Measurements from ENCODE around the gene PIK3C2B. TPM values are rescaled to one million over a fixed set of nuclear protein-coding genes. Genes with fewer than 3 reads are reported as not detected.

Gene PIK3C2B
- total and polyA plus RNA-seq, 5 donors from 2014 or later: 0.90 to 39.5 (median 1.9) TPM

DNA sequence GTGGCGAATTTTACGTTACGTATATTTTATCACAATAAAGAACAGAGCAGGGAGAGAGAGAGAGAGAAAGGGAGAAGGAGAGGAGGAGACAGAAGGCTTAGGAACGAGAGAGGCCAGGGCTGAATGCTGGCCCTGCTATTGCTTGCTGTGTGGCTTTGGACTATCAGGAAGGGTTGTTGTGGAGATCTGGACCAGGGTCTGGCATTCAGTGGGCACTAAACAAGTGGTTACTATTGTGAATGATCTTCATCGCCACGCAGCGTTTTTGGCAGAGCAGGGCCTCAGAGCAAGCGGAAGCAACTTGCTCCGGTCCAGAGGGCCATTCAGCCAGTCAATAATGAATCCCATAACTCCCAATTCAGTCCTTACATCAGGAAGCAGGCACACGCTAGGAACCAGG lies 26.4 kb downstream of the PIK3C2B start:
- peak overlapping the region in 1 of 3 donors; percentile 38 for H3K27ac Mint-ChIP-seq

GRCh38 chr1:204466416-204467405 lies 27.9 kb downstream of the PIK3C2B start:
- H3K36me3 ChIP-seq (ENCODE audit: control insufficient read depth, insufficient read depth, low read length): peaks cover 7% of the 10 kb centered on the region
- DNase-seq (no peak), ATAC-seq (ENCODE audit: low read depth in 2 of 2) (no peak)
- Mint-ChIP-seq H3K4me3 (no peak overlapping the region), H3K27me3 (no peaks in the 10 kb centered on the region), H3K4me1 (peaks cover 9 to 28% (median 16%) of the 10 kb centered on the region in 4 donors), H3K36me3 (peaks cover 37% of the 10 kb centered on the region), H3K27ac (peak overlapping the region in 1 of 3 donors; percentile 83), H3K9me3 (peaks cover 0 to 2% (median 0%) of the 10 kb centered on the region in 7 donors)
- no peaks in the 10 kb centered on the region for H3K9me3 ChIP-seq (ENCODE audit: control insufficient read depth in 2 of 2, low read length in 2 of 2)
- peaks cover 25% of the 10 kb centered on the region for H3K4me1 ChIP-seq (ENCODE audit: control insufficient read depth, insufficient read depth, low read length, poor library complexity, severe bottlenecking)
- H3K27me3 ChIP-seq (ENCODE audit: control insufficient read depth, insufficient read depth, low read length): no peaks in the 10 kb centered on the region
- H3K27ac ChIP-seq (ENCODE audit: insufficient read depth, low read length, poor library complexity, severe bottlenecking): no peak overlapping the region
- H3K4me3 ChIP-seq (ENCODE audit: low read depth, low read length): no peak overlapping the region

More for the DNA sequence above, 26.4 kb downstream of the PIK3C2B start:
- Histone ChIP-seq H3K4me3 (ENCODE audit: low read depth, low read length) (no peak overlapping the region), H3K27me3 (ENCODE audit: control insufficient read depth, insufficient read depth, low read length) (no peaks in the 10 kb centered on the region), H3K9me3 (ENCODE audit: control insufficient read depth in 2 of 2, low read length in 2 of 2) (no peaks in the 10 kb centered on the region), H3K36me3 (ENCODE audit: control insufficient read depth, insufficient read depth, low read length) (peaks cover 7% of the 10 kb centered on the region), H3K4me1 (ENCODE audit: control insufficient read depth, insufficient read depth, low read length, poor library complexity, severe bottlenecking) (peaks cover 14% of the 10 kb centered on the region), H3K27ac (ENCODE audit: insufficient read depth, low read length, poor library complexity, severe bottlenecking) (no peak overlapping the region)
- peaks cover 7 to 14% (median 10%) of the 10 kb centered on the region in 4 donors for H3K4me1 Mint-ChIP-seq
- no peak for ATAC-seq (ENCODE audit: low read depth in 2 of 2)
- H3K36me3 Mint-ChIP-seq: peaks cover 40% of the 10 kb centered on the region
- no peak overlapping the region for H3K4me3 Mint-ChIP-seq
- no peak for DNase-seq
- H3K27me3 Mint-ChIP-seq: no peaks in the 10 kb centered on the region
- peaks cover 0 to 2% (median 0%) of the 10 kb centered on the region in 7 donors for H3K9me3 Mint-ChIP-seq

DNA sequence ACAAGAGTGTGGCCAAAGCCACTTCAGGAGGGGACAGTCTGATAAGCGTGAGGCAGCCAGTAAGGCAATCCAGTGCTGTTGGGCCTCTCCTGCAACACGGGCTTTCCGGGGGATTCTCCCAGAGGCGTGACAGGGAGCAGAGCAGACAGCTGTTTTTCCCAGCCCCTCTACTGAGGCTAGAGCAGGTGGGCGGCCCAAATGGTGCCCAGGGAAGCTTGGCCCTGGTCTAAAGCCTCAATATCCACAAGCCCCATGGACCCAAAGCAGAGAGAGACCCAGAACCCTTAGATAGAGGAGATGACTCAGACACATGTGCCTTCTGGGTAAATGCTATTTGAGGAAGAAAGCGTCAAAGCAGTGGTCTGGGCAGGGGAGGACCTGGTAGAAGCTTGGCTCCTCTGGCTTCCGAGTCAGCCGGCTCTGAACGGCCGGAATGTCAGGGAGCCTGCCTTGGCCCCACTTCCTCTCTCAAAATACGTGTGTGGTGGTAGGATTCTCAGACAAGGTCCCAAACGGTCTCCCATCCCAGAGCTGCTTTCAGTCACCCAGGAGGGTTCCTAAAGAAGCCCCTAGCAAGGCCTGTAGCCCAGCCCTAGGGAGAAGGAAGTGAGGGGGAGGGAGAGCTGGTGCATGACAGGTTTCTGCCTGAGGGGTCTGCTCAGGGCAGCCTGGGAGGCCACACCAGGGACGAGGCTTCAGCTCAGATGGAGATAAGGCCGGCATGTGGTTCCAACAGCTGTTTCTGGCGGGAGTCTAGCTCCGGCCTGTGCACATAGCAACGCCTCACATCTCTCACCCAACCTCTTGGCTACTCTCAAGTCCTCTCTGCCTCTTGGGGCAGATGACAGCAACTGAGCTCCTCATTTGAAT lies 28.8 kb downstream of the PIK3C2B start:
- Mint-ChIP-seq H3K27me3 (no peaks in the 10 kb centered on the region), H3K36me3 (peaks cover 42% of the 10 kb centered on the region), H3K4me1 (peaks cover 9 to 37% (median 24%) of the 10 kb centered on the region in 4 donors), H3K4me3 (no peak overlapping the region), H3K9me3 (peaks cover 0 to 2% (median 0%) of the 10 kb centered on the region in 7 donors), H3K27ac (peak overlapping the region in 1 of 3 donors; percentile 28)
- Histone ChIP-seq H3K27ac (ENCODE audit: insufficient read depth, low read length, poor library complexity, severe bottlenecking) (no peak overlapping the region), H3K4me3 (ENCODE audit: low read depth, low read length) (no peak overlapping the region), H3K27me3 (ENCODE audit: control insufficient read depth, insufficient read depth, low read length) (no peaks in the 10 kb centered on the region), H3K4me1 (ENCODE audit: control insufficient read depth, insufficient read depth, low read length, poor library complexity, severe bottlenecking) (peaks cover 34% of the 10 kb centered on the region), H3K36me3 (ENCODE audit: control insufficient read depth, insufficient read depth, low read length) (peaks cover 10% of the 10 kb centered on the region), H3K9me3 (ENCODE audit: control insufficient read depth in 2 of 2, low read length in 2 of 2) (no peaks in the 10 kb centered on the region)
- ATAC-seq (ENCODE audit: low read depth in 2 of 2): peak in 1 of 2 donors; percentile 49
- no peak for DNase-seq

GRCh38 chr1:204464701-204465100 lies 29.9 kb downstream of the PIK3C2B start:
- ATAC-seq (ENCODE audit: low read depth in 2 of 2): no peak
- H3K4me1 Mint-ChIP-seq: peaks cover 9 to 43% (median 24%) of the 10 kb centered on the region in 4 donors
- H3K36me3 ChIP-seq (ENCODE audit: control insufficient read depth, insufficient read depth, low read length): peaks cover 14% of the 10 kb centered on the region

DNA sequence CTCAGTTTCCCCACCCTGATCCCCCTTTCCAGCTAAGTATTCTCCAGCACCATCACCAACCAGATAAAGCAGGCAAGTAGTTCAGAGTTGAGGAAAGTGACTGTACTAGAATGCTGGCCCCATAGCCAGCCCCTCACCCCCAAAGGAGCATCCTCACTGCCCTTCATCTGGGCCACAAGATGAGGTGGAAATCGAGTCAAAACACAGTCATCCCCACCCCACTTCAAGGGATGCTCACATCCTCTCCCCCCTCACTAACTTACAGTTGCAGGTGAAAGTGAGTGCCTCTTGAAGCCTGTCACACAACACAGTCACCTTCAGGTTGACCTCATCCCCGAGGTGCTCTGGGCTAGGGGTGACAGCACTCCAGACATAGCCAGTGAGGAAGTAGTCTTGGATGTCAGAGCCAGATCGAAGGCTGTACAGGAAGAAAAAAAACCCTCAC lies 30.4 kb downstream of the PIK3C2B start:
- ATAC-seq (ENCODE audit: low read depth in 2 of 2): no peak
- DNase-seq: peak in 1 of 3 donors; percentile 36
- peaks cover 46% of the 10 kb centered on the region for H3K36me3 Mint-ChIP-seq
- peaks cover 35% of the 10 kb centered on the region for H3K4me1 ChIP-seq (ENCODE audit: control insufficient read depth, insufficient read depth, low read length, poor library complexity, severe bottlenecking)
- peaks cover 0 to 2% (median 0%) of the 10 kb centered on the region in 7 donors for H3K9me3 Mint-ChIP-seq
- H3K4me3 Mint-ChIP-seq: peak overlapping the region in 1 of 4 donors; percentile 67
- H3K27me3 Mint-ChIP-seq: no peaks in the 10 kb centered on the region
- H3K4me3 ChIP-seq (ENCODE audit: low read depth, low read length): no peak overlapping the region
- H3K27me3 ChIP-seq (ENCODE audit: control insufficient read depth, insufficient read depth, low read length): no peaks in the 10 kb centered on the region
- peaks cover 9 to 43% (median 24%) of the 10 kb centered on the region in 4 donors for H3K4me1 Mint-ChIP-seq
- peak overlapping the region in 1 of 3 donors; percentile 56 for H3K27ac Mint-ChIP-seq
- peaks cover 18% of the 10 kb centered on the region for H3K36me3 ChIP-seq (ENCODE audit: control insufficient read depth, insufficient read depth, low read length)
- no peaks in the 10 kb centered on the region for H3K9me3 ChIP-seq (ENCODE audit: control insufficient read depth in 2 of 2, low read length in 2 of 2)
- no peak overlapping the region for H3K27ac ChIP-seq (ENCODE audit: insufficient read depth, low read length, poor library complexity, severe bottlenecking)

More at GRCh38 chr1:204464701-204465100, 29.9 kb downstream of the PIK3C2B start:
- no peak overlapping the region for H3K27ac ChIP-seq (ENCODE audit: insufficient read depth, low read length, poor library complexity, severe bottlenecking)
- H3K4me1 ChIP-seq (ENCODE audit: control insufficient read depth, insufficient read depth, low read length, poor library complexity, severe bottlenecking): peaks cover 35% of the 10 kb centered on the region
- Mint-ChIP-seq H3K27ac (no peak overlapping the region), H3K27me3 (no peaks in the 10 kb centered on the region), H3K36me3 (peaks cover 44% of the 10 kb centered on the region), H3K4me3 (peak overlapping the region in 1 of 4 donors; percentile 67), H3K9me3 (peaks cover 0 to 2% (median 0%) of the 10 kb centered on the region in 7 donors)
- H3K27me3 ChIP-seq (ENCODE audit: control insufficient read depth, insufficient read depth, low read length): no peaks in the 10 kb centered on the region
- no peaks in the 10 kb centered on the region for H3K9me3 ChIP-seq (ENCODE audit: control insufficient read depth in 2 of 2, low read length in 2 of 2)
- H3K4me3 ChIP-seq (ENCODE audit: low read depth, low read length): no peak overlapping the region
- DNase-seq: no peak

GRCh38 chr1:204463125-204464060 lies 31.2 kb downstream of the PIK3C2B start:
- peaks cover 35% of the 10 kb centered on the region for H3K4me1 ChIP-seq (ENCODE audit: control insufficient read depth, insufficient read depth, low read length, poor library complexity, severe bottlenecking)
- no peak overlapping the region for H3K27ac ChIP-seq (ENCODE audit: insufficient read depth, low read length, poor library complexity, severe bottlenecking)
- H3K27me3 Mint-ChIP-seq: no peaks in the 10 kb centered on the region

More at GRCh38 chr1:204463125-204464060, 31.2 kb downstream of the PIK3C2B start:
- Mint-ChIP-seq H3K36me3 (peaks cover 48% of the 10 kb centered on the region), H3K4me1 (peaks cover 9 to 43% (median 24%) of the 10 kb centered on the region in 4 donors), H3K9me3 (no peaks in the 10 kb centered on the region), H3K27ac (peak overlapping the region; percentile 37 to 83 (median 70)), H3K4me3 (peak overlapping the region in 1 of 4 donors; percentile 67)
- Histone ChIP-seq H3K9me3 (ENCODE audit: control insufficient read depth in 2 of 2, low read length in 2 of 2) (no peaks in the 10 kb centered on the region), H3K36me3 (ENCODE audit: control insufficient read depth, insufficient read depth, low read length) (peaks cover 16% of the 10 kb centered on the region), H3K4me3 (ENCODE audit: low read depth, low read length) (no peak overlapping the region), H3K27me3 (ENCODE audit: control insufficient read depth, insufficient read depth, low read length) (no peaks in the 10 kb centered on the region)
- DNase-seq: no peak
- ATAC-seq (ENCODE audit: low read depth in 2 of 2): no peak

Data from CD4-positive, CD25-positive, alpha-beta regulatory T cell (primary cell).